Activated naive CD4-positive, alpha-beta T cell treated with anti-CD3 and anti-CD28 coated beads, Interleukin-2, amount 50 U/mL, for 24 hours (primary cell): ENCODE measurements around the gene KLHDC4.

Experiments used
- H3K27ac Mint-ChIP-seq: one replicate; pipeline ENCODE4 v1.8.0; 2021; ENCODE audit warnings: mild to moderate bottlenecking, mixed read lengths
- H3K27me3 Mint-ChIP-seq: one replicate; pipeline ENCODE4 v1.8.0; 2021; ENCODE audit warnings: mixed read lengths
- H3K36me3 Mint-ChIP-seq: one replicate; pipeline ENCODE4 v1.8.0; 2021; ENCODE audit warnings: mixed read lengths
- H3K4me1 Mint-ChIP-seq: one replicate; pipeline ENCODE4 v1.8.0; 2021; ENCODE audit warnings: mixed read lengths
- H3K4me3 Mint-ChIP-seq: one replicate; pipeline ENCODE4 v1.8.0; 2021; ENCODE audit warnings: mild to moderate bottlenecking, mixed read lengths
- H3K9me3 Mint-ChIP-seq: one replicate; pipeline ENCODE4 v1.8.0; 2021; ENCODE audit warnings: mixed read lengths

KLHDC4 gene

GRCh38 chr16:87764600-87765472 is 950 bp downstream of the KLHDC4 start:
- Mint-ChIP-seq H3K4me3 (peak overlapping the region; percentile 95), H3K36me3 (peaks cover 12% of the 10 kb centered on the region), H3K27me3 (no peaks in the 10 kb centered on the region), H3K4me1 (peaks cover 48% of the 10 kb centered on the region), H3K27ac (peak overlapping the region; percentile 86), H3K9me3 (no peaks in the 10 kb centered on the region)

DNA sequence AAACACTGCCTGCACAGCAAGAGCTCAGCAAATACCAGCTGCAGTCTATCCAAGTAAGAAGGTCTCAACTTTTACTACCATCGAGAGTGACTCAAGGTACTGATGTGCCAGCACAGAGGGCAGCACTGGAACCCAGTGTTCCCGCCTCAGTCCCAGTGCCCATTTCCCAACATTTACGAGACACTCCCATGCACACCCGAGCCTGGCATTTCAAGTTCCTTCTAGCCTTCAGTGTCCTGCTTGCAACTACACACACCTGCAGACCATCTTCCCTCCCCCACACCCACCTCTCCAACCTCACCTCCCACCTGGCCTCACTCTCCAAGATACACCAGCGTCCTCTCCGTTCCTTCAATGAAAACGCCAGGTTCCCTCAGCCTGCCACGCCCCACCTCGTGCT is 3.2 kb downstream of the KLHDC4 start:
- Mint-ChIP-seq H3K9me3 (no peaks in the 10 kb centered on the region), H3K4me3 (peak overlapping the region; percentile 57), H3K27me3 (no peaks in the 10 kb centered on the region), H3K27ac (no peak overlapping the region), H3K4me1 (peaks cover 45% of the 10 kb centered on the region), H3K36me3 (peaks cover 14% of the 10 kb centered on the region)

- peaks cover 14% of the 10 kb centered on the region for H3K36me3 Mint-ChIP-seq
These were observed 3.7 kb downstream of the KLHDC4 start for GRCh38 chr16:87762071-87762571.

DNA sequence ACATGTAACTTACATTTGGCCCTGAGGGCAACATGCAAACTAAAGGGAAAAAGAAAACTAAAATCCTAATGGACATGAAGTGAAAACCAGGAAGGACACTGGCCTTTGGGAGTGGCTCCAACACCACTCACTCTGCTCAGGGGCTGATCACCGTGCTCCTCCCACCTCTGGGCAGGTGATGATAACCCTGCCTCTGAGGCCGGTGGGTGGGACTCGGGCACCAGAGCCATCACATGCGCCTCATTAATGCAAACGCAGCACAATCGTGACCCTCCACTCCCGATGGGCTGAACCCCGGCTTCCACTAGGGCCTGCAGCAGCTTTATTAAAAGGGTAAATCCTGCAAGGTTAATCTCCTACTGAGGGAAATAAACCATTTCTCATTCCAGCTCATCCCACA is 4.7 kb downstream of the KLHDC4 start:
- Mint-ChIP-seq H3K4me3 (no peak overlapping the region), H3K9me3 (no peaks in the 10 kb centered on the region), H3K4me1 (peaks cover 45% of the 10 kb centered on the region), H3K27ac (no peak overlapping the region), H3K27me3 (no peaks in the 10 kb centered on the region), H3K36me3 (peaks cover 15% of the 10 kb centered on the region)

More at GRCh38 chr16:87762071-87762571, 3.7 kb downstream of the KLHDC4 start:
- H3K27ac Mint-ChIP-seq = no peak overlapping the region
- H3K4me3 Mint-ChIP-seq = peak overlapping the region; percentile 57
- no peaks in the 10 kb centered on the region for H3K9me3 Mint-ChIP-seq
- peaks cover 45% of the 10 kb centered on the region for H3K4me1 Mint-ChIP-seq
- H3K27me3 Mint-ChIP-seq = no peaks in the 10 kb centered on the region

- Mint-ChIP-seq H3K4me1 (peaks cover 35% of the 10 kb centered on the region), H3K27ac (no peak overlapping the region), H3K4me3 (no peak overlapping the region), H3K36me3 (peaks cover 18% of the 10 kb centered on the region), H3K27me3 (no peaks in the 10 kb centered on the region), H3K9me3 (no peaks in the 10 kb centered on the region)
These were observed 7.9 kb downstream of the KLHDC4 start for GRCh38 chr16:87757841-87758426.

GRCh38 chr16:87754535-87754934 is 11.3 kb downstream of the KLHDC4 start:
- Mint-ChIP-seq H3K4me3 (no peak overlapping the region), H3K9me3 (no peaks in the 10 kb centered on the region), H3K27ac (peak overlapping the region; percentile 65), H3K27me3 (no peaks in the 10 kb centered on the region), H3K4me1 (peaks cover 13% of the 10 kb centered on the region), H3K36me3 (peaks cover 16% of the 10 kb centered on the region)

DNA sequence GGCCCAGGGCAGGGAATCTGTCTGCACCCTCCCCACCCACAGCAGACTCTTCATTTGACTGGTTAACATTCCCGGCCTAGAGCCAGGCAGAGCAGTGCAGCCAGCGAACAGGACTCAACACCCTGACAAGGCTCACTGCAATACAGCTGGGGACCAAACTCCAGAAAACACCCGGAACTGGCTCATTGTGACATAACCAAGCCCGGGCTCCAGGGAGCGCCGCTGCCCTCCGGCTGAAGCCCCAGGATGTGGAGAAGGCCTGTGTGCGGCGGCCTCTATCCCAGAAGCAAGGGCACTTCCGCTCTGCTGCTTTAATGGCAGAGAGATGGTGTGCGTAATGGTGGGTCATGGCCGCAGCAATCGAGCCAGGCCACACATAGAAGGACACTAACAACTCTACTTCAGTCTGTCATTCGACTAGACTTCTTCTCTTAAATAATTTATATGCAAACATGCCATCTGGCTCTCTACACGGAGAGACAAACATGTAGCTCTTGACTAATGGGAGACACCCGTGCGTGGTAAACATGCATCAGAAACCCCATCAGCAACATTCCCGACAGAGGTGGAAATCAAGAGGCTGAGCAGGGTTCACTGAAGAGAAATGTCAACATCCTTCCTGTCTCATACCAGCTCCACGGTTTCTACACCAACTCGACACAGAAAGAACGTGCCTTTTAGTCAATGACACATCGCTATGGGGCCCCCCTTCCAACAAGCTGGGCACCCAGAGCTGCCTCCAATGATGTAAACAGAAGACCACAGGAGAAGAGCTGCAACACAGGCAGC is 18.0 kb downstream of the KLHDC4 start:
- no peaks in the 10 kb centered on the region for H3K9me3 Mint-ChIP-seq
- H3K4me1 Mint-ChIP-seq = peaks cover 8% of the 10 kb centered on the region
- no peak overlapping the region for H3K4me3 Mint-ChIP-seq
- H3K36me3 Mint-ChIP-seq = peaks cover 15% of the 10 kb centered on the region
- H3K27ac Mint-ChIP-seq = no peak overlapping the region
- no peaks in the 10 kb centered on the region for H3K27me3 Mint-ChIP-seq

- no peak overlapping the region for H3K27ac Mint-ChIP-seq
- peaks cover 19% of the 10 kb centered on the region for H3K4me1 Mint-ChIP-seq
- H3K9me3 Mint-ChIP-seq = no peaks in the 10 kb centered on the region
- no peaks in the 10 kb centered on the region for H3K27me3 Mint-ChIP-seq
- H3K36me3 Mint-ChIP-seq = peaks cover 14% of the 10 kb centered on the region
- no peak overlapping the region for H3K4me3 Mint-ChIP-seq
These were observed 19.6 kb downstream of the KLHDC4 start for GRCh38 chr16:87746178-87746577.

- Mint-ChIP-seq H3K4me3 (no peak overlapping the region), H3K27me3 (no peaks in the 10 kb centered on the region), H3K27ac (no peak overlapping the region), H3K4me1 (peaks cover 20% of the 10 kb centered on the region), H3K36me3 (peaks cover 16% of the 10 kb centered on the region), H3K9me3 (no peaks in the 10 kb centered on the region)
These were observed 20.9 kb downstream of the KLHDC4 start for GRCh38 chr16:87744750-87745514.

GRCh38 chr16:87742781-87743490 is 22.9 kb downstream of the KLHDC4 start:
- peaks cover 20% of the 10 kb centered on the region for H3K4me1 Mint-ChIP-seq
- H3K27me3 Mint-ChIP-seq = no peaks in the 10 kb centered on the region
- H3K9me3 Mint-ChIP-seq = no peaks in the 10 kb centered on the region
- H3K36me3 Mint-ChIP-seq = peaks cover 12% of the 10 kb centered on the region
- H3K4me3 Mint-ChIP-seq = no peak overlapping the region
- H3K27ac Mint-ChIP-seq = no peak overlapping the region

GRCh38 chr16:87741700-87742415 is 23.9 kb downstream of the KLHDC4 start:
- Mint-ChIP-seq H3K27me3 (no peaks in the 10 kb centered on the region), H3K4me3 (no peak overlapping the region), H3K4me1 (peaks cover 20% of the 10 kb centered on the region), H3K9me3 (no peaks in the 10 kb centered on the region), H3K36me3 (peaks cover 11% of the 10 kb centered on the region), H3K27ac (no peak overlapping the region)

DNA sequence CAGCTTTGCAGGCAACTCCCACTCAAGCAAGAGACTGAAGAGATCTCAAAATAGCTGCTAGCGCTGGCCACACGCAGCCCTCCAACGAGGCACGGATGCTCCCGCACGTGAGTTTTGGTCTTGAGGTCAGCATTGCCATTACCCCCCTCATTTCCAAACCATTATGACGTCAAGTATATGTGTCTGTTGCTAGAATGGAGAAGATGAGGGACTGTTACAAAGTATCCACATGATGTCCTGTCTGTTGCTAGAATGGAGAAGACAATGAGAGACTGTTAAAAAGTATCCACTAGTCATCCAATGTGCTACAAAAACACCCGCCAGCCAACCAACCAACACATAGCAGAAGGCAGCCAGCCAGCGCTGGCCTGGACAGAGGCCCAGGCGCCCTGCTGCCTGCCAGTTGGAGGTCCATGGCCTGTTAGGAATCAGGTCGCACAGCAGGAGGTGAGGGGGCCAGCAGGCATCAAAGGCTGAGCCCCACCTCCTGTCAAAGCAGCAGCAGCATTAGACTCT is 24.8 kb downstream of the KLHDC4 start:
- Mint-ChIP-seq H3K27me3 (no peaks in the 10 kb centered on the region), H3K36me3 (peaks cover 9% of the 10 kb centered on the region), H3K4me3 (no peak overlapping the region), H3K9me3 (no peaks in the 10 kb centered on the region), H3K27ac (no peak overlapping the region), H3K4me1 (peaks cover 22% of the 10 kb centered on the region)

DNA sequence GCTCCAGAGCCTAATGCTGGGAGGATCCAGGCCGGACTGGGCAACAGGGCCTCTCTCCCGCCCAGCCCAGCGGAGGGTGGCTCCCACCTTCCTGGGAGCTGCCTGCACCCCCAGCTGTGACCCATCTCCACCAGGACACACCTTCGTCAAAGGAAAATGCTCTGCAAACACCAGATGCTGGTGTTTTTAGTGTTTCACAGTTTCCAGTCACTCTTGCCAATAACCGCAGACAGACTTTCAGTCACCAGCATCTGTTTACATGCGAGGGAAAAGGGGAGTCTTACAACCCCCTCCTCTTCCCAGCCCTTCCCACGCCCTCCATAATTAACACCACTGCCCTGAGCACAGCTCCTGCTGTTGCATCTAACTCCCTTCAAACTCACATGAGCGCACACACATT is 25.3 kb downstream of the KLHDC4 start:
- no peak overlapping the region for H3K4me3 Mint-ChIP-seq
- peaks cover 9% of the 10 kb centered on the region for H3K36me3 Mint-ChIP-seq
- H3K27me3 Mint-ChIP-seq = no peaks in the 10 kb centered on the region
- peaks cover 24% of the 10 kb centered on the region for H3K4me1 Mint-ChIP-seq
- H3K9me3 Mint-ChIP-seq = no peaks in the 10 kb centered on the region
- H3K27ac Mint-ChIP-seq = no peak overlapping the region

DNA sequence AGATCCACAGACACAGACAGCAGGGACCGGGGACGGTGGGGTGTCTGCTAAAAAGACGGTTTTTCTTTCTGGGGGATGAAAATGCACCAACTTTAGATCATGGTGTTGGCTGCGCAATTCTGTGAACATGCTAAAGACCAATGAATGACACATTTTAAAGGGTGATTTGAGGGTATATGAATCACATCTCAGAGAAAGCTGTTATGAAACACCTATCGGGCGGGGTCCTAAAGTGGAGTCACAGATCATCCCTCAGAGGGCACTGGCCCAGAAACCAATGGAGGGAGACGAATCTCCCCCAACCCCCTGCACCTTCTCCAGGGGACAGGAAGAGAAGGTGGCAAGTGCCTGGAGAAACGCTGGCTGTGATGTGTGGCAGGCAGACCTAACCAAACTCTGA is 26.0 kb downstream of the KLHDC4 start:
- Mint-ChIP-seq H3K4me1 (peaks cover 23% of the 10 kb centered on the region), H3K36me3 (peaks cover 7% of the 10 kb centered on the region), H3K27me3 (no peaks in the 10 kb centered on the region), H3K9me3 (no peaks in the 10 kb centered on the region), H3K27ac (no peak overlapping the region), H3K4me3 (no peak overlapping the region)
